ENCODE data around the gene IFNAR2. TPM values are rescaled to one million over a fixed set of nuclear protein-coding genes. Genes with fewer than 3 reads are reported as not detected.

Gene IFNAR2
- polyA plus RNA-seq, 1 of the 3 experiments (the other 2 are of a cell fraction) = 10.4 TPM

- no peak for DNase-seq
- H3F3A ChIP-seq (replicated peaks; ENCODE audit: insufficient read depth) = peaks cover 5% of the 10 kb centered on the region
- WGBS (ENCODE audit: low lambda C conversion rate) = 82% methylated on average over 2 of the region's 2 CpGs
Measured at GRCh38 chr21:33236766-33237165, 7.0 kb downstream of the IFNAR2 start.

GRCh38 chr21:33237486-33237885 is 7.7 kb downstream of the IFNAR2 start:
- ChIA-PET CTCF (no interaction called here), POLR2A (no interaction called here)
- Histone ChIP-seq H3F3A (replicated peaks; ENCODE audit: insufficient read depth) (peaks cover 4% of the 10 kb centered on the region), H3K9me3 (no peaks in the 10 kb centered on the region), H3K4me3 (ENCODE audit: low read depth in 2 of 2, low read length in 1 of 2) (no peak overlapping the region), H3K4me1 (ENCODE audit: control insufficient read depth in 1 of 2, insufficient read depth in 2 of 2, low read depth in 1 of 2, low read length in 1 of 2) (peaks cover 6 to 10% of the 10 kb centered on the region in 2 experiments; a peak in 3 of 4 replicates), H3K9me2 (no peaks in the 10 kb centered on the region), H3K36me3 (replicated peaks in 1 of 2; ENCODE audit: control insufficient read depth in 1 of 2, insufficient read depth in 2 of 2, low read length in 1 of 2) (no peaks in the 10 kb centered on the region), H2AFZ (ENCODE audit: low read depth) (no peak overlapping the region), H4K20me1 (ENCODE audit: insufficient read depth) (no peaks in the 10 kb centered on the region), H3K27me3 (ENCODE audit: insufficient read depth) (no peaks in the 10 kb centered on the region), H3K27ac (ENCODE audit: low read depth in 2 of 2, low read length in 1 of 2) (no peak overlapping the region), H3K9ac (no peak overlapping the region), H3K4me2 (no peak overlapping the region), H3K79me2 (ENCODE audit: insufficient read depth) (peaks cover 29% of the 10 kb centered on the region)
- 97% methylated on average over 3 of the region's 3 CpGs for WGBS (ENCODE audit: low lambda C conversion rate)
- no peak for DNase-seq
- no peak for TF ChIP-seq RAD21 (IDR thresholded peaks at IDR 0.05; ENCODE audit: low read length)
- TF ChIP-seq SMC3 (IDR thresholded peaks at IDR 0.05; ENCODE audit: low read depth, low read length) = no peak
- no peak for TF ChIP-seq IRF3 (IDR thresholded peaks at IDR 0.05; ENCODE audit: low read depth, low read length)
- TF ChIP-seq RFX5 (IDR thresholded peaks at IDR 0.05; ENCODE audit: low read length) = no peak
- TF ChIP-seq RXRA (IDR thresholded peaks at IDR 0.05; ENCODE audit: borderline replicate concordance, low read depth) = no peak
- TF ChIP-seq TAF1 (IDR thresholded peaks at IDR 0.05; ENCODE audit: borderline replicate concordance, low read depth, low read length) = no peak
- TF ChIP-seq ELF1 (IDR thresholded peaks at IDR 0.05) = no peak
- no peak for TF ChIP-seq NRF1 (IDR thresholded peaks at IDR 0.05; ENCODE audit: low read depth, low read length)
- no peak for TF ChIP-seq PBX3 (IDR thresholded peaks at IDR 0.05)
- no peak for TF ChIP-seq USF2 (IDR thresholded peaks at IDR 0.05; ENCODE audit: borderline replicate concordance, low read depth, low read length)
- no peak for TF ChIP-seq RCOR1 (IDR thresholded peaks at IDR 0.05; ENCODE audit: low read length)
- no peak for TF ChIP-seq JUND (IDR thresholded peaks at IDR 0.05)
- TF ChIP-seq CTCF (IDR thresholded peaks at IDR 0.05) = no peak
- TF ChIP-seq USF1 (IDR thresholded peaks at IDR 0.05; ENCODE audit: borderline replicate concordance, low read depth) = no peak
- no peak for TF ChIP-seq SIN3A (IDR thresholded peaks at IDR 0.05; ENCODE audit: borderline replicate concordance, low read depth, low read length)

More at GRCh38 chr21:33236766-33237165, 7.0 kb downstream of the IFNAR2 start:
- H3K4me3 ChIP-seq (ENCODE audit: low read depth in 2 of 2, low read length in 1 of 2) = no peak overlapping the region
- H3K79me2 ChIP-seq (ENCODE audit: insufficient read depth) = peaks cover 35% of the 10 kb centered on the region
- no peak overlapping the region for H3K27ac ChIP-seq (ENCODE audit: low read depth in 2 of 2, low read length in 1 of 2)
- no peaks in the 10 kb centered on the region for H3K36me3 ChIP-seq (replicated peaks in 1 of 2; ENCODE audit: control insufficient read depth in 1 of 2, insufficient read depth in 2 of 2, low read length in 1 of 2)
- ChIA-PET POLR2A (no interaction called here), CTCF (interaction anchor here (0.9 kb wide), 1 partner anchor 10 kb away, joined by 5 read pairs; no protein-coding TSS in a partner anchor)
- H3K9me2 ChIP-seq = no peaks in the 10 kb centered on the region
- TF ChIP-seq MXI1 (IDR thresholded peaks at IDR 0.05; ENCODE audit: low read depth, low read length) (no peak), EZH2phosphoT487 (IDR thresholded peaks at IDR 0.05; ENCODE audit: borderline replicate concordance, low read depth) (no peak), NRF1 (IDR thresholded peaks at IDR 0.05; ENCODE audit: low read depth, low read length) (no peak), CTCF (IDR thresholded peaks at IDR 0.05) (no peak), GABPA (IDR thresholded peaks at IDR 0.05; ENCODE audit: low read depth) (no peak)
- no peak overlapping the region for H3K4me2 ChIP-seq
- H3K9ac ChIP-seq = no peak overlapping the region
- H2AFZ ChIP-seq (ENCODE audit: low read depth) = no peak overlapping the region
- H3K9me3 ChIP-seq = no peaks in the 10 kb centered on the region
- H4K20me1 ChIP-seq (ENCODE audit: insufficient read depth) = no peaks in the 10 kb centered on the region
- H3K27me3 ChIP-seq (ENCODE audit: insufficient read depth) = no peaks in the 10 kb centered on the region
- H3K4me1 ChIP-seq (ENCODE audit: control insufficient read depth in 1 of 2, insufficient read depth in 2 of 2, low read depth in 1 of 2, low read length in 1 of 2) = peaks cover 6 to 17% of the 10 kb centered on the region in 2 experiments; a peak in 3 of 4 replicates

Measured in SK-N-SH (cell line).